Measurements from ENCODE around the gene DBN1.

- TF ChIP-seq CTCF (IDR thresholded peaks at IDR 0.05; ENCODE audit: borderline replicate concordance, extremely low read depth, low read length, poor library complexity, severe bottlenecking) (peak; percentile 20), EZH2 (IDR thresholded peaks at IDR 0.05; ENCODE audit: borderline replicate concordance, low read depth, low read length, severe bottlenecking) (peak; percentile 90)
Observed at GRCh38 chr5:177446200-177447065, 27.0 kb downstream of the DBN1 start, which contains the start of gene PRR7.
